Measurements from ENCODE around the gene CHD9.
"Not testable (repeated sequence)": the region's sequence is repeated elsewhere in the genome, so short reads cannot be mapped to it uniquely, and the experiment has no call there.

CHD9 gene

DNA sequence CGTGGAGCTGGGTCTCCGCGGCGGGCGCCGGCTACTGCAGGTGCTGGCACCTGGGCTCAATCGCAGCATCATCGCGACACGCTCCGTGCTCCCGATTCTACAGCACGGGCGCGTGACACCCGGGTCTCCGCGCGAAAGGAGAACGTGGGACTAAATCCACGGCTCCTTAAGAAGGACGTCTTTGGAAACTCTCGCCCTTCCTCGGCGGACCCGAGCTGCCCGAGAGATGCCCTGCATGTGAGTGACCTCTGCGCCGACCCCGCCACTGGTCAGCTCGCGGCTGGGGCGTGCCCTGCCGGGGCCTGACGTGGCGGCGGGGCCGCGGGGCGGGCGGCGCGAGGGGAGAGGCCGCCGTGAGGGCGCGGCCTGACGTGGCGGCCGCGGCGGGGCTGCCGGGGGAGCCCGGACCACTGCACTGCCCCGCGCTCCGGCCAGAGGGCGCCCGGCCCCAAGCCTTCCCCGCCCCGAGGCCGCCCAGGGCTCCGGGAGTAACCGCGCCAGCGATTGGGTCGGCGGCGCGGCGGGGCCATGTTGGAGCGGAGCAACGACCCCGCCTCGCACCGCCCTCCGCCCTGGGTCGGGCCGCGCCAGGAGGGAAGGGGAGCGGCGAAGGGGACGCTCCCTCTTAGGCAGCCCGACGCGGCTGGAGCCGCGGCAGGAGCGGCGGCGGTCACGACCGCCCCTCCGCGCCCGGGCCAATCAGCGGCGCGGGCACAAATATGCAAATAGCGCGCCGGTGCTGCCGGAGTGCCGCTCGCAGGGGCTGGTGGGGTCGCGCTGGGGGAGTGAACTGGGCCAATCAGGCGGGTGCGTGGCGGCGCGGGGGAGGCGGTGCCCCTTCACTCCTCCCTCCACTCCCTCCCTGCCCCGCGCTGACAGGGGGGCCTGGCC, 75.6 kb downstream of the CHD9 start:
- DNase-seq (ENCODE audit: low read depth, low spot score) = peak; percentile 40

DNA sequence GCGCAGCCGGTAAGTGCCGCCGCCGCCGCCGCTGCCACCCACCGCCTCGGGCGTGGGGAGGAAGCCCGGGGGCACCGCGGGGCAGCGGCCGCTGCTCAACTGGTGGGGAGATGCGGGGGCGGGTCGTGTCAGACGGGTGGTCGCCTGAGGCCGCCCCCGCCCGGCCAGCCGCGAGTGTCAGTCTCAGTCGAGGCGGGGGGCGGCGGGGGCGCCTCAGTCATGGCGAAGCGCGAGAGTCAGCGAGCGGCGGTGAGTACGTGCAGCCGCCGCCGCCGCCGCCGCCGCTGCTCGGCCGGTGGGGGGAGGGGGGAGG, 76.2 kb downstream of the CHD9 start:
- DNase-seq (ENCODE audit: low read depth, low spot score) = no peak

DNA sequence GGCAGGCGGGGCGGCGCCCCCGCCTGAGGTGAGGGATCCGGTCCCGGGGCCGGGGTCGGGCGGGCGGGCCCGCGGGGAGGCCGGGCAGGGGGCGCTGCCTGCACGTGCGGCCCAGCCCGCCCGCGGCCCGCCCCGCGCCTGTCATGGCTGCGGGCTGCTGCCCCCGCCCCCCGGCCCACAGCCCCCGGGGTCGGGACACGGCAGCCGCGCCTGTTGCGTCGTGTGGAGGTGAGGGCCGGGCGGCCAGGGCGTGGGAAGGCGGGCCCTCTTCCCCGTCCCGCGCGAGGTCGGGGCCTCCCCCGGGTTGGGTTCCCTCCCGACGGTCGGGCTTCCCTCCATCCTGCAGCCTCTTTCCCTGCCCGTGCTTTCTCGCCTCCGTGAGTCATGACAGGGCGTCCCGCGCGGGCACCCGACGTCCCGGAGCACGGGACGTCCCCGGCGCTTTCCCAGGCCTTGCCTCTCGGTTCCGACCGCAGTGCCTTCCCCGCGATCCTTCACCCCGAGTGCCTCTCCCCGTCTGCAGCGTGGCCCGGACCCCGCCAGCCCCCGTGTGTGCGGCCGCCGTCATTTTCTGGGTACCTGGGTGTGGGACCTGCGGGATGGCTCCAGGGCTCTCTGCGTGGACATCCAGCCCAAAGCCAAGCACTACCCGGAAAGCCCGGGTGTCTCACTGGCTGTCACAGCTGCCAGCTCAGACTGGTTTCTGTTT, 76.7 kb downstream of the CHD9 start:
- DNase-seq (ENCODE audit: low read depth, low spot score) = no peak

DNA sequence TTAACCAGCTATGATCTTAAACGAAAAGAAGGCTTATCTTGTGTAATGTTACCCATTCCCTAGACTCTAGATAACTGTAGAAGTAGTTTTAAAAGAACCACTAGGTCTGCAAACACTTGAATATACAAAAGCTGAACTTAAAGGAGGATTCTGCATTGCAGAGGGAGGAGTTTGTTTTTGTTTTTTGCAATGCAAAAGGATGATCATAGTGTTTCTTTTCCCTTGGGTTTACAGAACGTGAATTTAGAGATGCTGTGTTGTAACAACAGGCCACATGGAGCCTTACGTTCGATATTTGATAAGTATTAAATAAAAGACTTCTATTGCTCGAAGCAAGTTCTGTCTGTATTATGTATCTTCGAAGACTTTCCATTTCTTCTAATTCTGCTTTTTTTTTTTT, 77.6 kb downstream of the CHD9 start:
- no peak for DNase-seq (ENCODE audit: low read depth, low spot score)

DNA sequence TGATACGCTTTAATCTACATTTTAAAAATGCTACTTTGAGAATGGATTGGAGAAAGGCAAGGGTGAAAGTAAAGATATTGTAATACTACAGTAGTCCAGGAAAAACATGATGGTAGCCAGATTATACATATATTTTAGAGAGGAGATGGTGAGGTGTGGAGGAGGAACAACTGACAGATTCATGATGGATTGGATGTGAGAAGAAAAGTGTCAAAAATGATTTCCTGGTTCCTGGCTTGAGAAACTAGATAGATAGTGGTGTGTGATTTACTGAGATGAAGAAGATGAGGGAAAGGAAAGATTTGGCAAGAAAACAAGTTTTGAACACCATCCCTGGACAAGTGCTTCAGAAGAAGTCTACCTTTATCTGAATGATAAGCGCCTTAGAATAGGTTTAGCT, 80.5 kb downstream of the CHD9 start:
- DNase-seq (ENCODE audit: low read depth, low spot score) = no peak

DNA sequence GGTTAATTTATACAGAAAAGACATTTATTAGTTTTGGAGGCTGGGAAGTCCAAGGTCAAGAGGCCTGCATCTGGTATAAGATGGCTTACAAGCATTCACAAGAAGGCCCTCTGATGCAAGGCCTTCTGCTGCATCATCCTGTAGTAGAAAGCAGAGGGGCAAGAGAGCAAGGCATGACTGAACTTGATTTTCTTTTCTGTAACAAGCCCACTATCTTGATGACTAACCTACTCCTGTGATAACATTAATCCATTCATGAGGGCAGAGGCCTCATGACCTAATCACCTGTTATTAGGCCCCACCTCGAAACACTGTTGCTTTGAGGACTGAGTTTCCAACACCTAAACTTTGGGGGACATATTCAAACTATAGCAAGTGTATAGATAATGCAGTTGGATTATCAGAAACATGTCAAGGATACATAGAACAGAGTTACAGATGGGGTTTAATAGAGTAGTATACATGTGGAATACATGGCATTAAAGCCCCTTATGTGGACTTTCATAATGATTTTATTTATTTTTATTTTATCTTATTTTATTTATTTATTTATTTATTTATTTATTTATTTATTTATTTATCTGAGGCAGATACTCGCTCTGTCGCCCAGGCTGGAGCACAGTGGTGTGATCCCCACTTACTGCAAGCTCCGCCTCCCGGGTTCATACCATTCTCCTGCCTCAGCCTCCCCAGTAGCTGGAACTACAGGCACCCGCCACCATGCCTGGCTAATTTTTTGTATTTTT, 88.2 kb downstream of the CHD9 start:
- no peak for DNase-seq (ENCODE audit: low read depth, low spot score)

DNA sequence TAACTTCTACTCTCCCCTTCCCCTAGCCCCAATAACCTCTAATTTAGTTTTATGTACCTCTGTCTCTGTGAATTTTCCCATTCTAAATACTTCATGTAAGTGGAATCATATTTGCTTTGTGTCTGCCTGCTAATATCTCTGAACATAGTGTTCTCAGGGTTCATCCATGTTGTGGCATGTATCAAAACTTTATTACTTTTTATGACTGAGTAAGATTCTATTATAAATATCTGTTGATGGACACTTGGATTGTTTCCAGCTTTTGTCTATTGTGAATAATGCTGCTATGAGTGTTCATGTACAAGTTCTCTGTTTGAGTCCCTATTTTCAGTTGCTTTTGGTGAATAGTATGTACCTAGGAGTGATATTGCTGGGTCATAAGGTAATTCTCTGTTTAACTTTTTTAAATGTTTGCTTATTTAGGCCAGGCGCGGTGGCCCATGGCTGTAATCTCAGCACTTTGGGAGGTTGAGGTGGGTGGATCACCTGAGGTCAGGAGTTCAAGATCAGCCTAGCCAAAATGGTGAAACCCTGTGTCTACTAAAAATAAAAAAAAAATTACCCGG, 92.8 kb downstream of the CHD9 start:
- no peak for DNase-seq (ENCODE audit: low read depth, low spot score)

DNA sequence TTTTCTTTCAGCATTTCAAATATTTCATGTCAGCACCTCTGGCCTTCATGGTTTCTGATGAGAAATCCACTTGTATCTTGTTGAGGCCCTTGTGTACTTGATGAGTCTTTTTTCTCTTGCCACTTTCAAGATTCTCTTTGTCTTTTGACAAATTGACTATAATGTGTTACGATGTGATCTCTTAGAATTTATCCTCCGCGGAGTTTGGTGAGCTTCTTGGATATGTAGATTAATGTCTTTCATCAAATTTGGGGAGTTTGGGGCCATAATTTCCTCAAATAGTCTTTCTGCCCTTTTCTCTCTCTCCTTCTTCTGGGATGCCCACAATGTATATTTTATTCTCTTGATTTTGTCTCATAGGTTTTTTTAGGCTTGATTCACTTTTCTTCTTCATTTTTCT, 96.0 kb downstream of the CHD9 start:
- DNase-seq (ENCODE audit: low read depth, low spot score) = no peak

DNA sequence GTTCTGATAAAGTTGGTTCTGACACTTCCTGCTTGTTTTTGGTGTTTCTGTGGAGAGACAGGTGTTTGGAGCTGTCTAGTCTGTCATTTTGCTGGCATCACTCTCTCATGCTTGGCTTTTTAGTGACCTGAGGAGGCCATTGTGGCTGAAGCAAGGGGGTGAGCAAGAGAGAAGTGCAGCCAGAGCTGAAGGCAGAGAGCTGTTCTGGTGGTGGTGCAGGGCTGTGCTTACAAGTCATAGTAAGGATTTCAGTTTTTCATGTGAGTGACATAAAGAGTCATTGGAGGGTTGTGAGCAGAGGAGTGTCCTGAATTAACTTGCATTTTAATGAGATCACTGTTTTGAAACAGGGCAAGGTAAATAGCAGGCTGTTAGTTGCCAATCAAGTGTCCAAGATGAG, 97.5 kb downstream of the CHD9 start:
- DNase-seq (ENCODE audit: low read depth, low spot score) = no peak

DNA sequence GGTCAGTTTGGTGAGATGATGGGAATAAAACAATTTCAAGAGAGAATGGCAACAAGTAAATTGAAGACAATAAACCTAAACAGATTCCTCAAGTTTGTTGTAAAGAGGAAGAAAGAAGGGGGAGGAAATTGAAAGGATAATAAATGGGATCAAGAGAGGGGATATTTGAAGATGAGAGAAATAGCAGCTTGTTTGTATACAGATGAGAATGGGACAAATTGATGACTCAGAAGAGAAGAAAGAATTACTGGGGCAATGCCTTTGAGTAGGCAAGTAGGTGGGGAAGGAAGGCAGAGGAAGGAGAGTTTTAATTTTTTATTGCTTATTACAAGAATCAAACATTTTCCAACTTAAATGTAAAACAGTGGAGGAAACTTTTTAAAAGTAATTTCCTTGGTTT, 98.3 kb downstream of the CHD9 start:
- DNase-seq (ENCODE audit: low read depth, low spot score) = no peak

DNA sequence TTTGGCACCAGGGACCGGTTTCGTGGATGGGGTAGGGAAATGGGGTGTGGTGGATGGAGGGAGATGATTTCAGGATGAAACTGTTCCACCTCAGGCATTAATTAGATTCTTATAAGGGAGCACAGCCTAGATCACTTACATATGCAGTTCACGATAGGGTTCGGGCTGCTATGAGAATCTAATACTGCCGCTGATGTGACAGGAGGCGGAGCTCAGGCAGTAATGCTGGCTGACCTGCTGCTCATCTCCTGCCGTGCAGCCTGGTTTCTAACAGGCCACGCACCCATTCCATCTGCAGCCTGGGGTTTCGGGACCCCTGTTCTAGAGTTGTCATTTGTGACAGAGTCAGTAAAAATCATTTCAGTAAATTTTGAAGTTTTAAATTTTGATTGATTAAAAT, 99.7 kb downstream of the CHD9 start:
- DNase-seq (ENCODE audit: low read depth, low spot score) = no peak

DNA sequence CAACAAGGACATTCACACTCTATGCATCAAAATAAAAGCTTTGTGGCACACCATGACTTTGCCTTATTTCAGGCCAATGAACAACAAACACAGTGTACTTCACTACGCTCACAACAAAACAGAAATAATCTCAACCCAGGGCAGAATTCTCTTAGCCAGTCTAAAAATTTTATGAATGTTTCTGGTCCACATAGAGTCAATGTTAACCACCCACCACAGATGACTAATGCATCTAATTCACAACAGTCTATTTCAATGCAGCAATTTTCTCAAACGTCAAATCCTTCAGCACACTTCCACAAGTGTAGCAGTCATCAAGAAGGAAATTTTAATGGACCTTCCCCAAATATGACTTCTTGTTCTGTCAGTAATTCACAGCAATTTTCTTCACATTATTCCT, 101.7 kb downstream of the CHD9 start:
- DNase-seq (ENCODE audit: low read depth, low spot score) = no peak

DNA sequence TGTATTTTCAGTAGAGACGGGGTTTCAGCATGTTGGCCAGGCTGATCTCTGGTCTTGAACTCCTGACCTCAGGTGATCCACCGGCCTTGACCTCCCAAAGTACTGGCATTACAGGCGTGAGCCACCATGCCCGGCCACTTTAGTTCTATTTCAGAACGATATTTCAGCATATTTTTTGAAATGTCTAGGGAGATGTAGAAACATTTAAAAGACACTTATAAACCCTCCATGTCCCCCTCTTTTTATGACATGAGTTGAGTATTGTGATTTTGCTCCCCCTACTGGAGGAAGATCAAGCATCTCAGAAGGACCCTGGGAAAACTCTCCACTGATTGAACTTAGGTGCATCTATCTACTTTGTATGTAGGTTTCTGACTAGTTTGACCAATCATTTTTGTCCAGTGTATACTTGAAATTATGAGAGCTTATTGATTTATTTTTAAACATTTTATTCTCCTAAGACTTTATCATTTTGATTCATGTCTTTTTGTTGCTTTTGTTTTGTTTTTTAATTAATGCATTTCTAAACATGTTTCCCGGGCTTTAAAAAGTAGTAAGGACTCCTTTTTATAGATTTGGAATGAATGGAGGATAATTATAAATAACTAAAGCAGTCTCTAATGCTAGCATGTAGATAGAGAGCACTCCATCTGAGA, 105.1 kb downstream of the CHD9 start:
- no peak for DNase-seq (ENCODE audit: low read depth, low spot score)

DNA sequence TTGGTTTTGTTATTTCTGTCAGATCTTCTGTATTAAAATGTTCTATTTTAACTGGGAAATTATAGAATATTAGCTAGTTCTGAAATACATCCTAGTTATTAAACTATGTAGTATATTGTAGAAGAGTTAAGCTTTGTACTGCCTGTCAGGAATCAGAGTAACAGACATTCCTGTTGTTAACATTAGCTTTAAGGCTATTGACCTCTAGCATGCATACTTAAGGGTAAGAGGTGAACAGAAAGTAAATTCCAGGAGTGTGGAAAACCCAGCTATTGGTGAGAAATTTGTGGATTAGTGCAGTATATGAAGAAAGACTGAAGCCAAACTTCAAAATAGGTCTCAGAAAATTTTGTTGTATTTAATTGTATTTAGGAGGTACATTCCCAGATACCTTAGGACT, 111.3 kb downstream of the CHD9 start:
- DNase-seq (ENCODE audit: low read depth, low spot score) = no peak

DNA sequence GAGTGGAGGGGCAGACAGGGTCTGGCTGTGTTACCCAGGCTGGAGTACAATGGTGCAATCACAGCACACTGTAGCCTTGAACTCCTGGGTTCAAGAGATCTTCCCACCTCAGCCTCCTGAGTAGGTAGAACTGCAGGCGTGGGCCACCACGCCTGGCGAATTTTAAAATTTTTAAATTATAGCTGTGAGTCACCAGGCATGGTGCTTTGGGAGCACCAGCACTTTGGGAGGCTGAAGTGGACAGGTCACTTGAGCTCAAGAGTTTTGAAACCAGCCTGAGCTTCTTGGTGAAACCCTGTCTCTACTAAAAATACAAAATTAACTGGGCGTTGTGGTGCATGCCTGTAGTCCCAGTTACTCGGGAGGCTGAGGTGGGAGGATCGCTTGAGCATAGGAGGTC, 114.0 kb downstream of the CHD9 start:
- no peak for DNase-seq (ENCODE audit: low read depth, low spot score)

DNA sequence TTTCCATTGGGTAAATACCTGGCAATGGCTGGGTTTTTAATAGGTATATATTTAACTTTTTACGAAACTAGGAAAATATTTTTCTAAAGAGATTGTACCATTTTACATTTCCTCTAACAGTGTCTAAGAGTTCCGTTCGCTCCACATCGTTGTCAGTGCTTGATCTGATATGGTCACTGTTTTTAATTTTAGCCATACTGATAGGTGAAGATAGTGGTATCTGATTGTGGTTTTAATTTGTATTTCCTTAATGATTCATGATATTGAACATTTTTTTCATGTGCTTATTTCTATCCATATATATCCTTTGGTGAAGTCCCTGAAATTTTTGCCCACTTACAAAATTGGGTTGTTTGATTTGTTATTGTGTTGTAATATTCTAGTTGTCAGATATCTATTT, 117.7 kb downstream of the CHD9 start:
- no peak for DNase-seq (ENCODE audit: low read depth, low spot score)

DNA sequence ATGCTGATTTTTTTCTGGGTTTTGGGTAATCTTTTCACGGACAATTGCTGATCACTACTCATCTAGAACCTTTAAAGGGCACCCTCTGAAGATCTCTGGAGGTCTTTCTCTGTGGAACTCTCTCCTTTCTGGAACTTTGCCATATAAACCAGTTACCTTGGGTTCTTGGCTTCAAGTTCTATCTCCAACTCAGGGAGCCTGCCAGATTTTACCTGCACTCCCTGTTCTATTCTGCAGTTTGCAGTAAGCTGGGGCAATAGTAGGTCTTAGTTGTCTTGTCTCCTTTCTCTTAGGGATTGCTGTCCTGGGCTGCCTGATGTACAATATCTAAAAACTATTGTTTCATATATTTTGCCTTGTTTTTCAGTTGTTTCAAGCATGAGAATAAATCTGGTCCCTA, 120.3 kb downstream of the CHD9 start:
- DNase-seq (ENCODE audit: low read depth, low spot score) = no peak

DNA sequence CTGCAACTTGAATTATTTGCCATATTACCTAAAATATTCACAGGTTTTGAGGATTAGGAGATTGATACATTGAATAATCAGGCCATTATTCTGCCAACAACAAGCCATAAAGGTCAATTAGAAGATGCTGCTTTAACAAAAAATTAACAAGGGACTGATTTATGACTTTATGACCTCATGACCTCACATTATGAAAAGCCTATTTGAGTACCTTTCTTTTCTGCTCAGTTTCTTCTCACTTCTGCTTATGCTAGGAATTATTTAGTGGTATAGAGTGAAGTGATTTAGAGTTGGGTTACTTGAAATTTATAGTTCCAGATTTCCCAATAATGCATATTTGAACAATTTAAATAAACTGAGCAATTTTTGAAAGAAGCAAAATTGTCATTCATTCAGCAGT, 121.6 kb downstream of the CHD9 start:
- DNase-seq (ENCODE audit: low read depth, low spot score) = no peak

DNA sequence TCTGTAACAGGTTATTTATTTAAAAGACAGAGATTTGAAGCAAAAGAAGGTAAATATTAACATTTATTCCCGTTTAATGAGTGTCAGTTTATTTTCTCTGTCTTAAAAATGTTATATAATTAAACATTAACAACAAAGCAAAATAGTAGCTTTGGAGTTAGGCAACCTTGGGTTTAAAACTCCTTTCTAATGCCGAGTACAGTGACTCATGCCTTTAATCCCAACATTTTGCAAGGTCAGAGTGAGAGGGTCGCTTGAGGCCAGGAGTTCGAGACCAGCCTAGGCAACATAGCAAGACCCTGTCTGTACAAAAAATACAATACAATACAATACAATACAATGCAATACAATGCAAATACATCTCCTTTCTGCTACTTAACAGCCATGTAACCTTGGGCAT, 128.7 kb downstream of the CHD9 start:
- DNase-seq (ENCODE audit: low read depth, low spot score) = no peak

DNA sequence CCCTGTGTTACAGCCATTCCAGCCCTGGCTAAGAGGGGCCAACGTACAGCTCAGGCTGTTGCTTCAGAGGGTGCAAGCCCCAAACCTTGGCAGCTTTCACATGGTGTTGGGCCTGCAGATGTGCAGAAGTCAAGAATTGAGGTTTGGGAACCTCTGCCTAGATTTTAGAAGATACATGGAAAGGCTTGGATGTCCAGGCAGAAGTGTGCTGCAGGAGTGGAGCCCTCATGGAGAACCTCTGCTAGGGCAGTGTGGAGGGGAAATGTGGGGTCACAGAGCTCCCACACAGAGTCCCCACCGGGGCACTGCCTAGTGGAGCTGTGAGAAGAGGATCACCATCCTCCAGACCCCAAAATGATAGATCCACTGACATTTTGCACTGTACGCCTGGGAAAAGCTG, 130.9 kb downstream of the CHD9 start:
- DNase-seq (ENCODE audit: low read depth, low spot score) = not testable (repeated sequence)

DNA sequence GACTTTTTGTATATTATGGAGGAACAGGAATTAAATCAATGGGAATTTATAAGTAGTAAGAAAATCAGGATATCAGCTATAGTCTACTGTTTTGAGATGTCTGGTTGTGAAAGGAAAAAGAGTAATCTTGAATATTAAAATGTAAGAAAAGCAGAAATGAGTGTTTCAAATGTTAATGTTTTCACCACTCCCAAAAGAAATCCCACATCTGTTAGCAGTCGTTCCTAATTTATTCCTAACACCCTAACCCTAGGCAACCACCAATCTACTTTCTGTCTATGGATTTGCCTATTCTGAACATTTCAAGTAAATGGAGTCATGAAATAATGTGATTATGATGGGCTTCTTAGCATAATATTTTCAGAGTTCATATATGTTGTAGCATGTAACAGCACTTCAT, 133.0 kb downstream of the CHD9 start:
- DNase-seq (ENCODE audit: low read depth, low spot score) = no peak

DNA sequence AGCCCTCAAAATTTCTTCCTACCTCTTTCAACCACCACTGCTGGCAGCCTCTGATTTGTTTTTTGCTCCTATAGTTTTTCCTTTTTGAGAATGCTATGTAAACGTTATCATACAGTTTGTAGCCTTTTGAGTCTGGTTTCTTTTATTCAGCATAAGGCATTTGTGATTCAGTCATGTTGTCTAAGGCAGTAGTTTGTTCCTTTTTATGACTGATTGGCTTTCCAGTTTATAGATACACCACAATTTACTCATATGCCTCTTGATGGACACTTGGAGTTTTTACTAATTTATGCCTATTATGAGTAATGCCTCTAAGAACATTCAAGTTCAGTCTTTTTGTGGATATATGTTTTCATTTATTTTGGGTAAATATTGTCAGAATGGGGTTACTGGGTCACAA, 136.6 kb downstream of the CHD9 start:
- no peak for DNase-seq (ENCODE audit: low read depth, low spot score)
